K562 (cell line): ENCODE measurements around the gene NME7. TPM values are rescaled to one million over a fixed set of nuclear protein-coding genes. Genes with fewer than 3 reads are reported as not detected.
A peak's percentile ranks its signal among the peaks of the same experiment; 100 is the strongest.

ENCODE experiments used
- CEBPG ChIP-seq, 3 experiments: fragments of 200-800 bp in 1 of 3; sonication (Bioruptor generic) in 1 of 3; sonication (generic) in 1 of 3; formaldehyde crosslinking in 1 of 3; IDR thresholded peaks in 2 of 3; conservative IDR thresholded peaks in 1 of 3; 2 replicates each; pipeline versions ENCODE4 v1.6.1 to v1.8.0; 2016 to 2022; ENCODE audit warnings: missing compliant biosample characterization in 2 of 3, missing genetic modification characterization in 2 of 3, mild to moderate bottlenecking in 1 of 3, missing genetic modification reagents in 1 of 3
- CREM ChIP-seq: IDR thresholded peaks from 2 replicates; pipeline ENCODE4 v1.6.1; 2014; ENCODE audit warnings: antibody characterized with exemption, low read depth
- CSDE1 ChIP-seq, 2 experiments: fragments of 450-650 bp; IDR thresholded peaks; 2 replicates each; pipeline ENCODE4 v1.6.1; 2016; ENCODE audit warnings: mild to moderate bottlenecking in 1 of 2
- DMBX1 ChIP-seq: fragments of 250-450 bp; sonication (Bioruptor Pico); IDR thresholded peaks from 2 replicates; pipeline ENCODE4 v1.8.0; 2022; ENCODE audit warnings: inconsistent platforms, mild to moderate bottlenecking, moderate library complexity, borderline replicate concordance
- EHMT2 ChIP-seq: fragments of 450-650 bp; IDR thresholded peaks from 2 replicates; pipeline ENCODE4 v1.6.1; 2018; ENCODE audit warnings: antibody characterized with exemption
- FOS ChIP-seq: IDR thresholded peaks from 3 replicates; pipeline ENCODE4 v1.6.1; 2011; ENCODE audit not compliant: insufficient read length; ENCODE audit errors: extremely low read depth
- GABPB2 ChIP-seq: fragments of 250-450 bp; sonication (Bioruptor Pico); conservative IDR thresholded peaks from 2 replicates; pipeline ENCODE4 v1.5.1; 2021; ENCODE audit warnings: mild to moderate bottlenecking
- ILK ChIP-seq: fragments of 450-650 bp; IDR thresholded peaks from 2 replicates; pipeline ENCODE4 v1.6.1; 2016; ENCODE audit warnings: missing genetic modification characterization, low read depth, mild to moderate bottlenecking, missing compliant biosample characterization, moderate library complexity, borderline replicate concordance
- KLF1 ChIP-seq: fragments of 450-650 bp; IDR thresholded peaks from 2 replicates; pipeline ENCODE4 v1.6.1; 2016; ENCODE audit warnings: missing genetic modification characterization, missing compliant biosample characterization
- MED1 ChIP-seq: sonication (generic); formaldehyde crosslinking; IDR thresholded peaks from 2 replicates; pipeline ENCODE4 v1.8.1; 2023; ENCODE audit warnings: missing genetic modification reagents, borderline replicate concordance
- MTA2 ChIP-seq: fragments of 450-650 bp; IDR thresholded peaks from 2 replicates; pipeline ENCODE4 v1.6.1; 2016; ENCODE audit warnings: low read depth
- MTF1 ChIP-seq: fragments of 250-450 bp; sonication (Bioruptor Pico); IDR thresholded peaks from 2 replicates; pipeline ENCODE4 v1.9.0; 2021; ENCODE audit warnings: moderate library complexity, mild to moderate bottlenecking, inconsistent platforms, borderline replicate concordance
- NFE2L1 ChIP-seq: fragments of 450-650 bp; IDR thresholded peaks from 2 replicates; pipeline ENCODE4 v1.6.1; 2016; ENCODE audit warnings: missing genetic modification characterization, low read depth, mild to moderate bottlenecking, missing compliant biosample characterization, moderate library complexity, borderline replicate concordance
- NFRKB ChIP-seq: fragments of 450-650 bp; IDR thresholded peaks from 2 replicates; pipeline ENCODE4 v1.6.1; 2016; ENCODE audit warnings: low read depth
- NFYB ChIP-seq: IDR thresholded peaks from 2 replicates; pipeline ENCODE4 v1.6.1; 2011; ENCODE audit warnings: mild to moderate bottlenecking, moderate library complexity; ENCODE audit not compliant: insufficient read length; ENCODE audit errors: extremely low read depth
- PHF20 ChIP-seq: fragments of 450-650 bp; IDR thresholded peaks from 2 replicates; pipeline ENCODE4 v1.6.1; 2018; ENCODE audit not compliant: partially characterized antibody
- RBM39 ChIP-seq: fragments of 200-400 bp; formaldehyde crosslinking; optimal IDR thresholded peaks from 2 replicates; pipeline ENCODE3; 2018; ENCODE audit warnings: low read depth, low read length
- RHOXF2B ChIP-seq: fragments of 250-450 bp; sonication (Bioruptor Pico); conservative IDR thresholded peaks from 2 replicates; pipeline ENCODE4 v1.5.1; 2021
- SIN3B ChIP-seq: fragments of 450-650 bp; IDR thresholded peaks from 2 replicates; pipeline ENCODE4 v1.6.1; 2017; ENCODE audit warnings: low read depth, mild to moderate bottlenecking, moderate library complexity
- TRIM24 ChIP-seq, 2 experiments: fragments of 450-650 bp; IDR thresholded peaks; 2 replicates each; pipeline ENCODE4 v1.6.1; 2016
- YBX1 ChIP-seq: fragments of 450-650 bp; IDR thresholded peaks from 2 replicates; pipeline ENCODE4 v1.7.1; 2016; ENCODE audit warnings: mild to moderate bottlenecking
- ZNF444 ChIP-seq: fragments of 250-450 bp; sonication (Bioruptor Pico); IDR thresholded peaks from 2 replicates; pipeline ENCODE4 v1.4.0; 2020; ENCODE audit warnings: mild to moderate bottlenecking, moderate library complexity
- ZNF561 ChIP-seq: fragments of 450-650 bp; formaldehyde crosslinking; conservative IDR thresholded peaks from 2 replicates; pipeline ENCODE4 v1.4.0; 2020; ENCODE audit warnings: mild to moderate bottlenecking, moderate library complexity
- ZNF780A ChIP-seq: fragments of 250-450 bp; sonication (Bioruptor Pico); IDR thresholded peaks from 2 replicates; pipeline ENCODE4 v1.5.0; 2021; ENCODE audit warnings: mild to moderate bottlenecking
- polyA plus RNA-seq, 8 experiments: library from polyadenylated mRNA; depleted of rRNA in 4 of 8; stranded (reverse) in 5 of 8; unstranded in 3 of 8; fragments of >200 nt; fragmentation: Nextera tagmentation in 2 of 8; fragmentation: Illumina TruSeq in 1 of 8; extraction: Ambion mirVana in 2 of 8; extraction: Trizol in 1 of 8; gene quantifications; 2 replicates each; pipeline versions ENCODE4 v1.2.1 to v1.2.3, GENCODE V29; 2011 to 2014; ENCODE audit warnings: inconsistent platforms in 1 of 8, missing spikeins in 1 of 8
- total RNA-seq, 7 experiments: library from RNA; depleted of rRNA in 6 of 7; stranded (reverse); fragments of >200 nt in 6 of 7; fragmentation: Illumina TruSeq in 2 of 7; extraction: Trizol in 2 of 7; gene quantifications; 2 replicates each; pipeline versions ENCODE4 v1.2.1 to v1.2.3, GENCODE V29; 2011 to 2021; ENCODE audit warnings: low replicate concordance in 1 of 7
- TF ChIP-seq, protein P1 (sequence below): sonication (generic); formaldehyde crosslinking; IDR thresholded peaks from 2 replicates; pipeline ENCODE4 v1.8.0; 2022; ENCODE audit warnings: mild to moderate bottlenecking, missing genetic modification reagents
- TF ChIP-seq, protein P2 (sequence below): fragments of 250-450 bp; sonication (Bioruptor Pico); IDR thresholded peaks from 2 replicates; pipeline ENCODE4 v1.5.0; 2020; ENCODE audit warnings: mild to moderate bottlenecking, borderline replicate concordance
- TF ChIP-seq, protein P3 (sequence below): fragments of 450-650 bp; IDR thresholded peaks from 2 replicates; pipeline ENCODE4 v1.6.1; 2017; ENCODE audit warnings: mild to moderate bottlenecking, moderate library complexity

NME7 gene
- total and polyA plus RNA-seq, 9 of the 15 experiments (the other 6 are each of a cell fraction or from before 2014, with no cell fraction given), result 7.9 to 43.2 (median 23.9) TPM

DNA sequence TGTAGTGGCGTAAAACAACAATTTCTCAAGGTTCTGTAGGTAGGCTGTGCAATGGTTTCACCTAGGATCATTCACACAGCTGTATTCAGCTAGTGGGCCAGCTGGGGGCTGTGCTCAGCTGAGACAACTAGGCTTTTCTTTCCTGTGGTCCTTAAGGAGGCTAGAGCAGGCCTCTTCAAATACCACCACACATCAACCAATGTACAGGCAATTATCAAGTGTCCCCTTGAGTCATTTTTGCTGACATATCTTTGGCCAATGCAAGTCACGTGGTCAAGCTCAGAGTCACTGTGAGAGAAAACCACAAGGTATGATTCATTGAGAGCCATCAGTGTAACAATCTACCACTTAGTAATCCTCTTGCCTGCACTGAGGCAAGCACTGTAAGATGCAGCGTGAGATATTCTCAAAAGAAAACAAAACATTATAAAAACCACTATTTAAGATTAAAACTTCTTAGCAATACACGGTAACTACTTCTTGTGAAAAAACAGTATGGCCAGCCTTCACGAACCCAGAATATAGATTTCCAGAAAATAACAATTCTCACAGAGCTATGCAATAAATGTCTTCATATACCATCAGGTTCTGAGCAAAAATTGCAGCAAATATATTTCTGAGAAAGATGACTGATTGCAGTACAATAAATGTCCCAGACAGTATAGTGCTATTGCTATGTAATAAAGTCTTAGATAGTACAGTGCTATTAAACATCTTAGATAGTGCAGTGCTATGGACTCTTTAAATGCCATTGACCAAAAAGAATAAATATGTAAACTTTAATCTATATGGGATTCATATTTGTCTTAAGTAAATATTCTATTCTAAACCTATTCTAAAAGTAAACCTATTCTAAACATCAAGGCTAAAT, 55.3 kb downstream of the NME7 start (continued):
- TF ChIP-seq YBX1 (no peak), EHMT2 (peak; percentile 93), ILK (tag) (no peak), MED1 (CRISPR knock-in tag) (no peak), GABPB2 (CRISPR knock-in tag) (no peak), NFYB (no peak), NFRKB (no peak; the same call in 1 of the 2 replicates), PHF20 (no peak), MTF1 (CRISPR knock-in tag) (no peak), TRIM24 (IDR thresholded peaks at IDR 0.05) (peak; percentile 78 to 79), ZNF444 (no peak), FOS (peak; percentile 76), CREM (peak; percentile 62), KLF1 (tag) (no peak), CEBPG (CRISPR knock-in tag; IDR thresholded peaks at IDR 0.05) (peak; percentile 48; the same call in 1 of the 2 replicates), CEBPG (tag; conservative IDR thresholded peaks at IDR 0.05 in 1 of 2, IDR thresholded peaks at IDR 0.05 in 1 of 2) (peak; percentile 49 to 68), RBM39 (no peak), MTA2 (no peak; the same call in 1 of the 2 replicates), NFE2L1 (no peak), SIN3B (no peak), RHOXF2B (CRISPR knock-in tag) (no peak), CSDE1 (IDR thresholded peaks at IDR 0.05) (no peak), ZNF780A (no peak), ZNF561 (CRISPR knock-in tag) (no peak), DMBX1 (CRISPR knock-in tag) (peak; percentile 55; the same call in 1 of the 2 replicates)
- TF ChIP-seq, protein P1, sequence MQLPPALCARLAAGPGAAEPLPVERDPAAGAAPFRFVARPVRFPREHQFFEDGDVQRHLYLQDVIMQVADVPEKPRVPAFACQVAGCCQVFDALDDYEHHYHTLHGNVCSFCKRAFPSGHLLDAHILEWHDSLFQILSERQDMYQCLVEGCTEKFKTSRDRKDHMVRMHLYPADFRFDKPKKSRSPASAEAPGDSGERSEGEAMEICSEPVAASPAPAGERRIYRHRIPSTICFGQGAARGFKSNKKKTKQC (CRISPR knock-in tag), result no peak
- TF ChIP-seq, protein P2, sequence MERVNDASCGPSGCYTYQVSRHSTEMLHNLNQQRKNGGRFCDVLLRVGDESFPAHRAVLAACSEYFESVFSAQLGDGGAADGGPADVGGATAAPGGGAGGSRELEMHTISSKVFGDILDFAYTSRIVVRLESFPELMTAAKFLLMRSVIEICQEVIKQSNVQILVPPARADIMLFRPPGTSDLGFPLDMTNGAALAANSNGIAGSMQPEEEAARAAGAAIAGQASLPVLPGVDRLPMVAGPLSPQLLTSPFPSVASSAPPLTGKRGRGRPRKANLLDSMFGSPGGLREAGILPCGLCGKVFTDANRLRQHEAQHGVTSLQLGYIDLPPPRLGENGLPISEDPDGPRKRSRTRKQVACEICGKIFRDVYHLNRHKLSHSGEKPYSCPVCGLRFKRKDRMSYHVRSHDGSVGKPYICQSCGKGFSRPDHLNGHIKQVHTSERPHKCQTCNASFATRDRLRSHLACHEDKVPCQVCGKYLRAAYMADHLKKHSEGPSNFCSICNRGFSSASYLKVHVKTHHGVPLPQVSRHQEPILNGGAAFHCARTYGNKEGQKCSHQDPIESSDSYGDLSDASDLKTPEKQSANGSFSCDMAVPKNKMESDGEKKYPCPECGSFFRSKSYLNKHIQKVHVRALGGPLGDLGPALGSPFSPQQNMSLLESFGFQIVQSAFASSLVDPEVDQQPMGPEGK, result no peak
- TF ChIP-seq, protein P3, sequence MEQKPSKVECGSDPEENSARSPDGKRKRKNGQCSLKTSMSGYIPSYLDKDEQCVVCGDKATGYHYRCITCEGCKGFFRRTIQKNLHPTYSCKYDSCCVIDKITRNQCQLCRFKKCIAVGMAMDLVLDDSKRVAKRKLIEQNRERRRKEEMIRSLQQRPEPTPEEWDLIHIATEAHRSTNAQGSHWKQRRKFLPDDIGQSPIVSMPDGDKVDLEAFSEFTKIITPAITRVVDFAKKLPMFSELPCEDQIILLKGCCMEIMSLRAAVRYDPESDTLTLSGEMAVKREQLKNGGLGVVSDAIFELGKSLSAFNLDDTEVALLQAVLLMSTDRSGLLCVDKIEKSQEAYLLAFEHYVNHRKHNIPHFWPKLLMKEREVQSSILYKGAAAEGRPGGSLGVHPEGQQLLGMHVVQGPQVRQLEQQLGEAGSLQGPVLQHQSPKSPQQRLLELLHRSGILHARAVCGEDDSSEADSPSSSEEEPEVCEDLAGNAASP, result no peak
